ENCODE results near the gene NLGN3. TPM values are rescaled to one million over a fixed set of nuclear protein-coding genes. Genes with fewer than 3 reads are reported as not detected.

The NLGN3 gene
- total RNA-seq, 1 donor from 2014 or later, result 3.1 TPM

DNA sequence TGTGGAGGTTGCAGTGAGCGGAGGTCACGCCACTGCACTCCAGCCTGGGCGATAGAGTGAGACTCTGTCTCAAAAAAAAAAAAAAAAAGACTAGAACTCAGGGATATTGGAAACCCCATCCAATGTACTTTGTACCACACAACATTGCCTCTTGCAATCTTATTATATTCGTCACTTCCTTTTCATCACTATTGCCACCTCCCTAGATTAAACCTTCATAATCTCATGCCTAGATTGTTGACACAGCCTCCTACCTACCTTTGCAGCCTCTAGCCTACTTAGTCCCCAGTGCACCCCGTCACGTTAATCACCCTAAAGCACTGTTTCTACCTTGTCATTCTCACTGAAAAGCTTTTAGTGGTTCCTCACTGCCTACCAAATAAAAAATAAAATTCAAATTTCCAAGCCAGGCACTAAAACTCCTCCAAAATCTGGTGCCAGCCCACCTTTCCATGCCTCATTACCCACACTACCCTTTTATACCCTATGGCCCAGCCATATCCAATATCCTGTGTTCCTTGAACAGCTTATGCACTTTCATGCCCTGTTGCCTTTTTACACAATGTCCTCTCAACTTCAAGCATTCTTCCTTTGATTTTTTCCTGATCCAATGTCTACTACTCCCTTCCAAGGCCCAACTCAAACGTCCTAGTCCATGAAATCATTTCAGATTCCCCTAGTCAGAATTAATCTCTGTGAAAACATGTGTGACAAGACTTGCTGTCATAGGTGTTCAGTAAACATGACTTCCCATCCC is 54.8 kb downstream of the NLGN3 start:
- H3K4me1 Mint-ChIP-seq (ENCODE audit: low read depth, unreplicated experiment), result no peaks in the 10 kb centered on the region
- no peak overlapping the region for H3K4me3 Mint-ChIP-seq (ENCODE audit: unreplicated experiment)
- no peak overlapping the region for H3K27ac Mint-ChIP-seq (ENCODE audit: unreplicated experiment)
- TF ChIP-seq, protein P1, sequence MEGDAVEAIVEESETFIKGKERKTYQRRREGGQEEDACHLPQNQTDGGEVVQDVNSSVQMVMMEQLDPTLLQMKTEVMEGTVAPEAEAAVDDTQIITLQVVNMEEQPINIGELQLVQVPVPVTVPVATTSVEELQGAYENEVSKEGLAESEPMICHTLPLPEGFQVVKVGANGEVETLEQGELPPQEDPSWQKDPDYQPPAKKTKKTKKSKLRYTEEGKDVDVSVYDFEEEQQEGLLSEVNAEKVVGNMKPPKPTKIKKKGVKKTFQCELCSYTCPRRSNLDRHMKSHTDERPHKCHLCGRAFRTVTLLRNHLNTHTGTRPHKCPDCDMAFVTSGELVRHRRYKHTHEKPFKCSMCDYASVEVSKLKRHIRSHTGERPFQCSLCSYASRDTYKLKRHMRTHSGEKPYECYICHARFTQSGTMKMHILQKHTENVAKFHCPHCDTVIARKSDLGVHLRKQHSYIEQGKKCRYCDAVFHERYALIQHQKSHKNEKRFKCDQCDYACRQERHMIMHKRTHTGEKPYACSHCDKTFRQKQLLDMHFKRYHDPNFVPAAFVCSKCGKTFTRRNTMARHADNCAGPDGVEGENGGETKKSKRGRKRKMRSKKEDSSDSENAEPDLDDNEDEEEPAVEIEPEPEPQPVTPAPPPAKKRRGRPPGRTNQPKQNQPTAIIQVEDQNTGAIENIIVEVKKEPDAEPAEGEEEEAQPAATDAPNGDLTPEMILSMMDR (IDR thresholded peaks at IDR 0.05; ENCODE audit: partially characterized antibody, unreplicated experiment), result no peak
- H3K9me3 Mint-ChIP-seq (ENCODE audit: unreplicated experiment), result no peaks in the 10 kb centered on the region
- no peak for DNase-seq
- no peaks in the 10 kb centered on the region for H3K36me3 Mint-ChIP-seq (ENCODE audit: unreplicated experiment)
- H3K27me3 Mint-ChIP-seq (ENCODE audit: unreplicated experiment), result peaks cover 3% of the 10 kb centered on the region

DNA sequence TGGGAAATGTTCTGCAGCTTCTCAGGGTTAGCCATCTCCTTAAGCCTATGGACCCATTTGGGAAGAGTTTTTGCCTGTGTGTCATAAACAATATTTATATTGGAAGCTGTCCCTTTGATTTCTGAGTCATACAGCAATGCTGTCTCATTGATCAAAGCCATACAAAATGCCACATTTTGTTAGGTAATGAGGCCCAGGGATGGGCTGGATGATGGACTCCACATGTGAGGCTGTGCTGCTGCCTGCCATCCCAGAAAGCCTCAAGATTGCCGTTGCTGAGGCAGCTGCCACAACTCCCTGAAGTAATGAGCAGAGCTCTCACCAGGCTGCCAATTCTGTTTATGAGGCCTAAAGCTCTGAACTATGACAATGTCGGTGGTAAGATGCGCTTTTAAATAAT is 66.2 kb downstream of the NLGN3 start:
- H3K4me1 Mint-ChIP-seq (ENCODE audit: low read depth, unreplicated experiment), result no peaks in the 10 kb centered on the region
- H3K27ac Mint-ChIP-seq (ENCODE audit: unreplicated experiment), result no peak overlapping the region
- TF ChIP-seq, protein P1 (IDR thresholded peaks at IDR 0.05; ENCODE audit: partially characterized antibody, unreplicated experiment), result no peak
- H3K27me3 Mint-ChIP-seq (ENCODE audit: unreplicated experiment), result no peaks in the 10 kb centered on the region
- DNase-seq, result no peak
- H3K9me3 Mint-ChIP-seq (ENCODE audit: unreplicated experiment), result no peaks in the 10 kb centered on the region
- no peak overlapping the region for H3K4me3 Mint-ChIP-seq (ENCODE audit: unreplicated experiment)
- H3K36me3 Mint-ChIP-seq (ENCODE audit: unreplicated experiment), result no peaks in the 10 kb centered on the region

DNA sequence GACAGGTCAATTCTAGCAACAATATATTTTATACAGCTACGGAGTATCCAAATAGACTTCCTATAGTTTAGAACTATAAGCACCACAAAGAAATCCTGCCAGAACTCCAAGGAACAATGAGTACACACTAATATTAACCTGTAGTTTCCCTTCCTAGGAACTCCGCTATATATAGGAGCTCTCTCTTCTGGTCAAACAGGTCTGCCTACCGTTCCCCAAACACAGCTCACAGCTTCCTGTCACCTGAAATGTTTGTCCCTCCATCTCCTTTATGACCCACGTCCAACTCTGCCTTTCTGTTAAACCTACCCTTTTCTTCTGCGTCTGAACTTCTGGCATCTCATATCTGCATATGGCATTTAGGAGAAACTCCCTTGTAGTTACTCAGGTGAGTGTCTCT is 67.9 kb downstream of the NLGN3 start:
- TF ChIP-seq, protein P1 (IDR thresholded peaks at IDR 0.05; ENCODE audit: partially characterized antibody, unreplicated experiment), result no peak
- Mint-ChIP-seq H3K4me1 (ENCODE audit: low read depth, unreplicated experiment) (no peaks in the 10 kb centered on the region), H3K9me3 (ENCODE audit: unreplicated experiment) (peaks cover 2% of the 10 kb centered on the region), H3K36me3 (ENCODE audit: unreplicated experiment) (no peaks in the 10 kb centered on the region), H3K27me3 (ENCODE audit: unreplicated experiment) (no peaks in the 10 kb centered on the region), H3K4me3 (ENCODE audit: unreplicated experiment) (no peak overlapping the region), H3K27ac (ENCODE audit: unreplicated experiment) (no peak overlapping the region)
- no peak for DNase-seq

DNA sequence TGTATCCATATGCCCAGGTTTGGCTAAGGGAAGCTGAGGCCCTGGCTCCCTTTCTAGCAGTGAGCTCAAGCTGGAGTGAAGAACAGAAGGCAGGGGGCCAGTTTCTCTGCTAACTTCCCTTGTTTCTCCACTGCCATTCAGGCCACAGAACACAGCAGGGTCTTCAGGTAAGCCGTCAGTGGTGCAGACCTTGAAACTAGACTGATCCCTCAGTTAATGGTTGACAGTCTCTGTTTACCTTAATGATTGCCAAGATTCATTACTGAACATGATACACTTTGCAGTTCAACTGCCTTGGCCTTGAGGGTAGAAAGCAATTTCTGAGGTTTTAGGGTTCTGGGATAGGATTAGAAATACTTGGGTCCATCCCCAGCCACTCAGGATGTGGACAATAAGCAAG is 69.5 kb downstream of the NLGN3 start:
- no peak for DNase-seq
- Mint-ChIP-seq H3K4me1 (ENCODE audit: low read depth, unreplicated experiment) (no peaks in the 10 kb centered on the region), H3K27me3 (ENCODE audit: unreplicated experiment) (no peaks in the 10 kb centered on the region), H3K4me3 (ENCODE audit: unreplicated experiment) (no peak overlapping the region), H3K36me3 (ENCODE audit: unreplicated experiment) (no peaks in the 10 kb centered on the region), H3K9me3 (ENCODE audit: unreplicated experiment) (peaks cover 4% of the 10 kb centered on the region), H3K27ac (ENCODE audit: unreplicated experiment) (no peak overlapping the region)
- TF ChIP-seq, protein P1 (IDR thresholded peaks at IDR 0.05; ENCODE audit: partially characterized antibody, unreplicated experiment), result no peak

DNA sequence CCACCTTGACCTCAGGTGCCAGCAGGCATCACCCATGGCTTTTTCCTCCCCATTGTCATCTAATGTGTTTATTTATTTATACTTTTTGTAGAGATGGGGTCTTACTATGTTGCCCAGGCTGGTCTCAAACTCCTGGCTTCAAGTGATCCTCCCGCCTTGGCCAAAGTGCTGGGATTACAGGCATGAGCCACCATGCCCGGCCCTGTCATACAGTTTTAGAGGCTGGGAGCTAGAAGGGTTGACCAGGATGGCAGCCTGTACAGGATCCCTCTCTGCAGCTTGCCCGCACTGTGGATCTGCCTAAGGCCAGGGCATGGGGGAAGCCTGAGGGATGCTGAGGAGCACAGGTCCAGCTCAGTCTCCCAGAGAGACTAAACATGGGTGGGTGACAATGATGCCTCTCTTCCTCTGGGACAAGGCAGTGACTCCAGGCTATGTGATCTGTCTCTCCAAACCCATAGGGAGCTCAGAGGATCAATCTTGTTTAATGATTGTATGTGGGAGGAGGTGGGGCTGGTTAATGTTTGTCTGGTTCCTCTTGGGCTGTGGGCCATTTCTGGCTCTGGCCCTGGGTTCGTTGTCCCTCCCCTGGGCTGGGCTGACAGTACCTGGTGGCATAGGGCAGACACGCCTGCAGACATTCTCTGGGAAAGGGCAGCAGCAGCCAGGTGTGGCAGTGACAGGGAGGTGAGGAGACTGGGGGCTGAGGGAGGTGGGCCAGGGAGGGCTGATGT is 70.1 kb downstream of the NLGN3 start:
- TF ChIP-seq, protein P1 (IDR thresholded peaks at IDR 0.05; ENCODE audit: partially characterized antibody, unreplicated experiment), result no peak
- no peaks in the 10 kb centered on the region for H3K36me3 Mint-ChIP-seq (ENCODE audit: unreplicated experiment)
- H3K27ac Mint-ChIP-seq (ENCODE audit: unreplicated experiment), result no peak overlapping the region
- no peaks in the 10 kb centered on the region for H3K27me3 Mint-ChIP-seq (ENCODE audit: unreplicated experiment)
- peaks cover 4% of the 10 kb centered on the region for H3K9me3 Mint-ChIP-seq (ENCODE audit: unreplicated experiment)
- no peak for DNase-seq
- no peak overlapping the region for H3K4me3 Mint-ChIP-seq (ENCODE audit: unreplicated experiment)
- H3K4me1 Mint-ChIP-seq (ENCODE audit: low read depth, unreplicated experiment), result no peaks in the 10 kb centered on the region

All from glutamatergic neuron (in vitro differentiated cells).